ENCODE data around the gene AK3. TPM values are rescaled to one million over a fixed set of nuclear protein-coding genes. Genes with fewer than 3 reads are reported as not detected.

Gene AK3
- polyA plus RNA-seq, 1 donor (not counting 4 experiments of a cell fraction or from before 2014, with no cell fraction given) = 45.8 TPM

DNA sequence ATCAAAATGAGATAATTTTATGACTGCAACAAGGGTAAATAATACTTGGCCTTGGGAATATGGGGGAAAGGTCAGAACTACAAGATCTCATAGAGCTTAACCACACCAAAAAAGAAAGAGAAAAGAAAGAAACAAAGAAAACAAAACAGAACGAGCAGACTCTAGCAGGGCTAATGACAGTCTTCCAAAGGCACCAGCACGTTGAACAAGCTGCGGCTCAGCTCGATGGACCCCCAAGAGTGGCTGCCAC is 689 bp downstream of the AK3 start:
- no peaks in the 10 kb centered on the region for H3K9me3 ChIP-seq (ENCODE audit: control insufficient read depth, low read depth, low read length)
- H3K27me3 ChIP-seq (ENCODE audit: control insufficient read depth, extremely low read depth, insufficient read depth, low read length) = no peaks in the 10 kb centered on the region
- no peaks in the 10 kb centered on the region for H3K9me1 ChIP-seq (ENCODE audit: control insufficient read depth, extremely low read depth, insufficient read depth, low read length)
- H3K36me3 ChIP-seq (ENCODE audit: control insufficient read depth in 2 of 2, extremely low read depth in 1 of 2, insufficient read depth in 2 of 2, low read length in 2 of 2) = no peaks in the 10 kb centered on the region
- peak overlapping the region; percentile 85 for H3K27ac ChIP-seq (ENCODE audit: control insufficient read depth, insufficient read depth, low read length)
- H3K79me2 ChIP-seq (ENCODE audit: control insufficient read depth, insufficient read depth, low read length) = peaks cover 41% of the 10 kb centered on the region
- TF ChIP-seq EZH2 (IDR thresholded peaks at IDR 0.05; ENCODE audit: low read length) = no peak
- TF ChIP-seq, protein P1, sequence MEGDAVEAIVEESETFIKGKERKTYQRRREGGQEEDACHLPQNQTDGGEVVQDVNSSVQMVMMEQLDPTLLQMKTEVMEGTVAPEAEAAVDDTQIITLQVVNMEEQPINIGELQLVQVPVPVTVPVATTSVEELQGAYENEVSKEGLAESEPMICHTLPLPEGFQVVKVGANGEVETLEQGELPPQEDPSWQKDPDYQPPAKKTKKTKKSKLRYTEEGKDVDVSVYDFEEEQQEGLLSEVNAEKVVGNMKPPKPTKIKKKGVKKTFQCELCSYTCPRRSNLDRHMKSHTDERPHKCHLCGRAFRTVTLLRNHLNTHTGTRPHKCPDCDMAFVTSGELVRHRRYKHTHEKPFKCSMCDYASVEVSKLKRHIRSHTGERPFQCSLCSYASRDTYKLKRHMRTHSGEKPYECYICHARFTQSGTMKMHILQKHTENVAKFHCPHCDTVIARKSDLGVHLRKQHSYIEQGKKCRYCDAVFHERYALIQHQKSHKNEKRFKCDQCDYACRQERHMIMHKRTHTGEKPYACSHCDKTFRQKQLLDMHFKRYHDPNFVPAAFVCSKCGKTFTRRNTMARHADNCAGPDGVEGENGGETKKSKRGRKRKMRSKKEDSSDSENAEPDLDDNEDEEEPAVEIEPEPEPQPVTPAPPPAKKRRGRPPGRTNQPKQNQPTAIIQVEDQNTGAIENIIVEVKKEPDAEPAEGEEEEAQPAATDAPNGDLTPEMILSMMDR (optimal IDR thresholded peaks at IDR 0.05 in 1 of 3, IDR thresholded peaks at IDR 0.05 in 1 of 3, conservative IDR thresholded peaks at IDR 0.05 in 1 of 3; ENCODE audit: extremely low read depth in 1 of 3, insufficient read depth in 2 of 3, low read length in 3 of 3) = no peak
- peak overlapping the region; percentile 90 for H2AFZ ChIP-seq (ENCODE audit: control insufficient read depth, low read length)
- FAIRE-seq (no peak), DNase-seq (ENCODE audit: low read depth, low spot score) (no peak)
- H3K4me1 ChIP-seq (ENCODE audit: control insufficient read depth, extremely low read depth, insufficient read depth, low read length) = peaks cover 23% of the 10 kb centered on the region
- dilution Hi-C loops (cut with MboI; ENCODE audit: extremely low pct_ligation_motif_present, low sequenced_read_pairs) = no loop called here
- peak overlapping the region; percentile 71 to 83 (median 77) for H3K4me3 ChIP-seq (ENCODE audit: control insufficient read depth in 2 of 3, extremely low read depth in 1 of 3, insufficient read depth in 2 of 3, low read depth in 1 of 3, low read length in 3 of 3)
- peak overlapping the region; percentile 83 for H3K4me2 ChIP-seq (ENCODE audit: control insufficient read depth, extremely low read depth, insufficient read depth, low read depth, low read length)
- no peaks in the 10 kb centered on the region for H4K20me1 ChIP-seq (ENCODE audit: control insufficient read depth, extremely low read depth, insufficient read depth, low read length)
- H3K9ac ChIP-seq (ENCODE audit: control insufficient read depth, extremely low read depth, insufficient read depth, low read length) = peak overlapping the region; percentile 85

DNA sequence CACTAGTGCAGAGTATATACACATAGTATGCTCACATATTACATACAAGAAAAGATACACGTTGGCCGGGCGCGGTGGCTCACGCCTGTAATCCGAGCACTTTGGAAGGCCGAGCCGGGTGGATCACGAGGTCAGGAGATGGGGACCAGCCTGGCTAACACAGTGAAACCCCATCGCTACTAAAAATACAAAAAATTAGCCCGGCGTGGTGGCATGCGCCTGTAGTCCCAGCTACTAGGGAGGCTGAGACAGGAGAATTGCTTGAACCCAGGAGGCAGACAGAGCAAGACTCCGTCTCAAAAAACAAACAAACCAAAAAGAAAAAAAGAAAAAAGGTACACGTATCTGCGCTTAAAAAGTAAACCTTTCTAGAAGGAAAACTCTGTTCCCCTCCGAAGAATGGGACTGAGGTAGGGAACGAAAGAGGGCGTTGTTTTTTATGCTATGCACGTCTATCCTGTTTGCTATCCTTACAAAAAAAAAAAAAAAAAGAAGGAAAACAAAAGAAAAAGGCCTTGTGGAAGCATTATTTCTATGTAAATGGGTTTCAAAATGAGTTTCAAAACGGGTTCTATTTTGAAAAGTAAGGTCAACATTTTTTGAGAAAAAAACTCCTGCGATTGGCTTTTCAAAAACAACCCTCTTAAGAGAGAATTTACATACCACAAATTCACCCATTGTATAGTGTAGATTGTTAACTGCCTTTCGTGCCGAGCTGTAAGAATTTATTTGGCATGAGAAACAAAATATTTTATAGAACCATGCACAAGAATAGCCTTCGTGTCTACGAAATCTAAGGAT is 1.2 kb downstream of the AK3 start:
- DNase-seq (ENCODE audit: low read depth, low spot score) (no peak), FAIRE-seq (no peak)
- Histone ChIP-seq H4K20me1 (ENCODE audit: control insufficient read depth, extremely low read depth, insufficient read depth, low read length) (no peaks in the 10 kb centered on the region), H3K27me3 (ENCODE audit: control insufficient read depth, extremely low read depth, insufficient read depth, low read length) (no peaks in the 10 kb centered on the region), H3K4me3 (ENCODE audit: control insufficient read depth in 2 of 3, extremely low read depth in 1 of 3, insufficient read depth in 2 of 3, low read depth in 1 of 3, low read length in 3 of 3) (peak overlapping the region; percentile 71 to 83 (median 77)), H3K9ac (ENCODE audit: control insufficient read depth, extremely low read depth, insufficient read depth, low read length) (peak overlapping the region; percentile 85), H3K4me2 (ENCODE audit: control insufficient read depth, extremely low read depth, insufficient read depth, low read depth, low read length) (peak overlapping the region; percentile 83), H3K9me3 (ENCODE audit: control insufficient read depth, low read depth, low read length) (no peaks in the 10 kb centered on the region), H3K27ac (ENCODE audit: control insufficient read depth, insufficient read depth, low read length) (peak overlapping the region; percentile 85), H3K36me3 (ENCODE audit: control insufficient read depth in 2 of 2, extremely low read depth in 1 of 2, insufficient read depth in 2 of 2, low read length in 2 of 2) (no peaks in the 10 kb centered on the region), H3K79me2 (ENCODE audit: control insufficient read depth, insufficient read depth, low read length) (peaks cover 42% of the 10 kb centered on the region), H3K9me1 (ENCODE audit: control insufficient read depth, extremely low read depth, insufficient read depth, low read length) (no peaks in the 10 kb centered on the region), H3K4me1 (ENCODE audit: control insufficient read depth, extremely low read depth, insufficient read depth, low read length) (peaks cover 23% of the 10 kb centered on the region), H2AFZ (ENCODE audit: control insufficient read depth, low read length) (peak overlapping the region; percentile 90)
- dilution Hi-C loops (cut with MboI; ENCODE audit: extremely low pct_ligation_motif_present, low sequenced_read_pairs) = no loop called here
- TF ChIP-seq, protein P1 (optimal IDR thresholded peaks at IDR 0.05 in 1 of 3, IDR thresholded peaks at IDR 0.05 in 1 of 3, conservative IDR thresholded peaks at IDR 0.05 in 1 of 3; ENCODE audit: extremely low read depth in 1 of 3, insufficient read depth in 2 of 3, low read length in 3 of 3) = no peak
- TF ChIP-seq EZH2 (IDR thresholded peaks at IDR 0.05; ENCODE audit: low read length) = no peak
